Right atrium auricular region (tissue), 2 donors: Measurements from ENCODE around the gene PPP6R2. TPM values are rescaled to one million over a fixed set of nuclear protein-coding genes. Genes with fewer than 3 reads are reported as not detected.

ENCODE experiments used
- DNase-seq: peaks from one replicate; pipeline ENCODE4 v3.0.0-alpha.2; 2019; ENCODE audit warnings: low spot score
- H3K27ac ChIP-seq, 2 donors: fragments of 200-600 bp; sonication (generic); 1 replicate in 1 of 2; 2 replicates in 1 of 2; pipeline ENCODE4 v1.5.1; 2016 to 2019
- H3K27me3 ChIP-seq, 2 donors: fragments of 200-600 bp; sonication (generic); one replicate each; pipeline versions ENCODE4 v1.5.1 to v1.6.0; 2017 to 2019
- H3K36me3 ChIP-seq: fragments of 200-600 bp; sonication (generic); one replicate; pipeline ENCODE4 v1.5.1; 2016
- H3K4me1 ChIP-seq, 2 donors: fragments of 200-600 bp; sonication (generic); one replicate each; pipeline versions ENCODE4 v1.5.1 to v1.6.0; 2017 to 2019
- H3K4me3 ChIP-seq, 2 donors: fragments of 200-600 bp; sonication (generic); 1 replicate in 1 of 2; 2 replicates in 1 of 2; pipeline ENCODE4 v1.5.1; 2017 to 2019; ENCODE audit warnings: mild to moderate bottlenecking in 1 of 2, moderate library complexity in 1 of 2
- H3K9me3 ChIP-seq, 2 donors: fragments of 200-600 bp; sonication (generic); one replicate each; pipeline ENCODE4 v1.5.1; 2019
- CTCF ChIP-seq, 2 donors: fragments of 200-600 bp; sonication (generic); IDR thresholded peaks; one replicate each; pipeline ENCODE4 v1.5.1; 2019; ENCODE audit warnings: antibody characterized with exemption in 2 of 2
- total RNA-seq, 2 donors: library from RNA; depleted of rRNA; stranded (reverse); fragments of >200 nt; gene quantifications; one replicate each; pipeline ENCODE4 v1.1.0, GENCODE V29; 2016

The PPP6R2 gene
- total RNA-seq, 2 donors from 2014 or later, result 45.2 to 54.8 TPM

DNA sequence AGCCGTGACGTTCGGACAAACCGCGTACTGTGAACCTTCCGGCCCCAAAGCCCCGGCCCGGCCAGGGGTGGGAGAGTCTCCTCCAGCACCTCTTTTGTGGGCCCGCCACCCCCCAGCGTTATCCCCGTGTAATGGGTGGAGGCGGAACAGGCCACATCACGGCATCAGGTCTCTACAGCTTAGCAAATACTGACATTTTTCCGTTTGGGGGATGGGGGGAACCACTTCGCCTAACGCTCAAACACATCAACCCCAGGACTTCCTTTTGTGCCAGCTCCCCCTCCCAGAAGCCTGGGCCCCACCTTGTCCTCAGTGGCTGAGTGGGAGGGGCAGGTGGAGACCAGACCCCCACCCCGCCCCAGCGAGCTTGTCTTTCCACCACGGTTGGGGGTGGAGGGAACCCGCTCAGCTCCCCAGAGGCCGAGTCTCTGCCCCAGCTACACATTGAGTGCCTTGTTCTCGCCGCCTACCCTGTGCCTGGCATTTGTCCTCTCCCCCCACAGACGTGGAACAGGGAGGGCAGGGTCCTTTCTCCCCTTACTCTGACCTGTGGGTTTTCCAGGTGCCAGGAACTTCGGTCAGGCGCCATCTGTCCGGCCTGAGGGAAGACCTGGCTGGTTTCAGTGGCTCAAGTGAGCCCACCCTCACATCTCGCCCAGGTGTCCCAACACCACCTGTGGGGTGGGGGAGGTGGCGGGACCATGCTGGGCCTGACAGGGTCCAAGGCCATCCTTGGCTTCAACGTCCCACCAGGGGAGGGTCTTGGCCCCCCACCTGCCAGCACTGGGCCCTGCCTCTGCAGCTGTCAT is 102.1 kb downstream of the PPP6R2 start:
- H3K36me3 ChIP-seq, result peaks cover 59% of the 10 kb centered on the region
- no peak for DNase-seq

DNA sequence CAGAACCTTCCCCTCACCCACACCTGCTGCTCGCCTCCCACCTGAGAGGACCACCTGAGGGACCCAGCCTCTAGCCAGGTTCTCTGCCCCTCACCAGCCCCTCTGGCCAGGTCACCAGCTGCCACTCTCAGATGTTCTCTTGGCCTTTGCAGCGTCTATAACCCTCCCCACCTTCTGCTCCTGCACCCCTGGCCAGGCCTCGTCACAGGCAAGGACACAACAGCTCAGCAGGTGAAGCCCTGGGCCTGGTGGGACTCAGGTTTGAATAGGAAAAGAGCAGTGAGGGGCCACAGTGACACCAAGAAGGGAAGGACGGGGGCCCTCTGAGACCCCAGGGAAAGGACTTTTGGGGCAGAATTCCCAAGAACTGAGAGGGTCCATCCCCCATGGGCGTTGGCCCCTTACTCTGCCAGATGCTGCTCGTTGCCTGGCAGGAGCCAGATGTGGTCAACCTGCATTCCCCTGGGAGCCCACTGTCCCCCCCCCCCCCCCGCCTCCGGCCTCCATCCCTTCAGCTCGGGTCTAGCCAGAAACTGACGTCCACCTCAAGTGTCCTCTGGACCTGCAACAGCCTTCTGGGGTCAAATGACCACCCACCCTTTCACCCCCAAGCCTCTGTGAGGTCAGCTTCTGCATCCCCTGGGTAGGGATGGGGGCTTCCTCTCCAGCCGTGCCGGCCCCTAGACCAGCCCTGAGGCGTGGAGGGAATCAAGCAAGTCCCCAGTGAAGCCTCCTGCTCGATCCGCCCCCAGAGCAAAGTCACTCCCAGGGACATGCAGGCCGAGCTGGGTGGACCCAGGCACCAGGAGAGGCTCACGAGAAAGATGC is 103.0 kb downstream of the PPP6R2 start:
- no peaks in the 10 kb centered on the region for H3K9me3 ChIP-seq
- no peak for DNase-seq
- no peak overlapping the region for H3K27ac ChIP-seq
- no peak overlapping the region for H3K4me3 ChIP-seq
- peaks cover 56% of the 10 kb centered on the region for H3K36me3 ChIP-seq
- H3K4me1 ChIP-seq, result peaks cover 0 to 11% of the 10 kb centered on the region in 2 donors
- TF ChIP-seq CTCF (IDR thresholded peaks at IDR 0.05), result no peak
- no peaks in the 10 kb centered on the region for H3K27me3 ChIP-seq

More for the DNA sequence above, 102.1 kb downstream of the PPP6R2 start:
- H3K27ac ChIP-seq, result no peak overlapping the region
- H3K9me3 ChIP-seq, result no peaks in the 10 kb centered on the region
- no peak overlapping the region for H3K4me3 ChIP-seq
- H3K4me1 ChIP-seq, result peaks cover 0 to 11% of the 10 kb centered on the region in 2 donors
- no peak for TF ChIP-seq CTCF (IDR thresholded peaks at IDR 0.05)
- H3K27me3 ChIP-seq, result no peaks in the 10 kb centered on the region

GRCh38 chr22:50446708-50447575 is 103.8 kb downstream of the PPP6R2 start:
- H3K9me3 ChIP-seq, result no peaks in the 10 kb centered on the region
- no peaks in the 10 kb centered on the region for H3K27me3 ChIP-seq
- no peak for DNase-seq
- TF ChIP-seq CTCF (IDR thresholded peaks at IDR 0.05), result no peak
- no peak overlapping the region for H3K27ac ChIP-seq
- H3K4me3 ChIP-seq, result no peak overlapping the region
- peaks cover 0 to 11% of the 10 kb centered on the region in 2 donors for H3K4me1 ChIP-seq
- peaks cover 48% of the 10 kb centered on the region for H3K36me3 ChIP-seq

DNA sequence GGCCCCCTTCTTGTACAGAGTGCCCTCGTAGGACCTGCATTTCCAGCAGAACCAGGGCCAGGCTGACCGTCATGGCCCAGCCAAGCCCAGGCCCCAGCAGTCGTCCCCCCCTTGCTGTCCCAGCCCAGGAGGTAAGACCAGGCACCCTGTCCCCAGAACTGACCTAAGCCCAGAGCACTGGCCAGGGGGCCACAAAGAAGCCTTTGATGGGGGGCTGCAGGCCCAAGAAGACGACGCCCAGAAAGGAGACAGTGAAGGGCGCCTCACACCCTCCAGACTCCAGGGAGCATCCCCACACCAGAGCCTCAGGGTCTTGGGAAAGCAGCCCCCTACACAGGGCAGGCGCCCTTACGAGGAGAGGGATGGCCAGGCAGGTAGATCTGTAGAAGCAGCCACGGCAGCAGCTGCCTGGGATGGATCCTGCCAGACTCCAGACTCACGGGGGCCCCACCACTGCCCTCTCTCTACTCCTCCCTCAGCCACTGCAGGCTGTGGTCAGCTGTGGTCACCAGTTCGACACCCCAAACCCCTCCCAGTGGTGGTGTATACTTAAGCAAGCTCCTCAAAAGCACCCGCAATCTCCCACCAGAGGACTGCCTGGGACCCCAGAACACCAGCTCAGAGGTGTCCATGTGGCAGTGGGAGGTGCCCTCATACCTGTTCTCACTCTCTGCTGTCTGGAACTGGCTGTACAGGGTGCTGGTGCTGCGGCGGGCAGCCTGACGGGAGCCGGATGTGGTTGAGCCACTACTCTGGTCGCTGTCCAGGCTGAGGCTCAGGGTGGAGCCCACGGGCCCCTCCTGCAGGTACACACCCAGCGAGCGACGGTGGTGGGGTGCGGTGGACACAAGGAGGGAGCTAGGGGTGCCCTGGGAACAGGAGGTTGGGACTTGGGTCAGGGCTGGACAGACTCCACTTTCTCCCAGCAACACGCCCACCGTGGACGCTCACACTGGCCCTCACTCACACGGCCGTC is 104.7 kb downstream of the PPP6R2 start:
- Histone ChIP-seq H3K36me3 (peaks cover 46% of the 10 kb centered on the region), H3K4me1 (peaks cover 0 to 11% of the 10 kb centered on the region in 2 donors), H3K27me3 (no peaks in the 10 kb centered on the region), H3K9me3 (no peaks in the 10 kb centered on the region), H3K27ac (no peak overlapping the region), H3K4me3 (no peak overlapping the region)
- no peak for TF ChIP-seq CTCF (IDR thresholded peaks at IDR 0.05)
- DNase-seq, result no peak
